Neuronal stem cell (in vitro differentiated cells): ENCODE measurements around the gene VPS33B.

Experiments
- DNase-seq: peaks from one replicate; pipeline ENCODE4 v3.0.0-alpha.2; 2013; ENCODE audit warnings: low spot score
- H2AFZ ChIP-seq: one replicate; pipeline ENCODE4 v1.6.1; 2013; ENCODE audit warnings: mild to moderate bottlenecking, low read length, inconsistent platforms
- H2AK5ac ChIP-seq: 2 replicates; pipeline ENCODE4 v1.6.1; 2013; ENCODE audit warnings: low read depth, mild to moderate bottlenecking, inconsistent platforms, low read length, moderate library complexity, mixed read lengths
- H2BK120ac ChIP-seq: 2 replicates; pipeline ENCODE4 v1.6.1; 2013; ENCODE audit warnings: low read depth, mild to moderate bottlenecking, inconsistent platforms, low read length, moderate library complexity, mixed read lengths
- H2BK12ac ChIP-seq: one replicate; pipeline ENCODE4 v1.6.1; 2013; ENCODE audit warnings: low read length, inconsistent platforms
- H2BK15ac ChIP-seq: 2 replicates; pipeline ENCODE4 v1.6.1; 2013; ENCODE audit warnings: mild to moderate bottlenecking, low read length, inconsistent platforms, mixed read lengths
- H2BK5ac ChIP-seq: one replicate; pipeline ENCODE4 v1.6.1; 2013; ENCODE audit warnings: inconsistent platforms, mild to moderate bottlenecking, low read length, moderate library complexity
- H3K14ac ChIP-seq: one replicate; pipeline ENCODE4 v1.6.1; 2013; ENCODE audit warnings: low read length, inconsistent platforms
- H3K18ac ChIP-seq: 2 replicates; pipeline ENCODE4 v1.6.1; 2013; ENCODE audit warnings: low read length, inconsistent platforms
- H3K23ac ChIP-seq: 2 replicates; pipeline ENCODE4 v1.6.1; 2013; ENCODE audit warnings: low read depth, mild to moderate bottlenecking, mixed read lengths, low read length, inconsistent platforms; ENCODE audit not compliant: poor library complexity
- H3K27ac ChIP-seq: replicated peaks from 3 replicates; pipeline ENCODE4 v1.5.1; 2013; ENCODE audit warnings: low read length, inconsistent platforms
- H3K27me3 ChIP-seq, 3 experiments: 2 replicates each; pipeline ENCODE4 v1.6.1; 2013; ENCODE audit warnings: low read length in 3 of 3, mild to moderate bottlenecking in 2 of 3, inconsistent platforms in 1 of 3, low read depth in 1 of 3, mixed read lengths in 1 of 3, moderate library complexity in 1 of 3; ENCODE audit not compliant: control insufficient read depth in 3 of 3, insufficient read depth in 3 of 3
- H3K36me3 ChIP-seq, 2 donors: replicated peaks in 1 of 2; 2 replicates each; pipeline ENCODE4 v1.6.1; 2013; ENCODE audit warnings: low read length in 2 of 2; ENCODE audit not compliant: control insufficient read depth in 2 of 2, insufficient read depth in 2 of 2
- H3K4ac ChIP-seq: 2 replicates; pipeline ENCODE4 v1.6.1; 2013; ENCODE audit warnings: inconsistent platforms, mild to moderate bottlenecking, low read length, moderate library complexity
- H3K4me1 ChIP-seq, 2 donors: 1 replicate in 1 of 2; 2 replicates in 1 of 2; pipeline ENCODE4 v1.6.1; 2013; ENCODE audit warnings: low read length in 2 of 2, low read depth in 1 of 2; ENCODE audit not compliant: control insufficient read depth in 2 of 2, insufficient read depth in 1 of 2
- H3K4me2 ChIP-seq: one replicate; pipeline ENCODE4 v1.6.1; 2013; ENCODE audit warnings: mild to moderate bottlenecking, low read length, inconsistent platforms; ENCODE audit not compliant: insufficient read depth, poor library complexity, severe bottlenecking
- H3K4me3 ChIP-seq, 2 donors: 2 replicates each; pipeline ENCODE4 v1.5.1; 2013; ENCODE audit warnings: low read length in 2 of 2, mild to moderate bottlenecking in 2 of 2, inconsistent platforms in 1 of 2, moderate library complexity in 1 of 2
- H3K79me1 ChIP-seq: one replicate; pipeline ENCODE4 v1.6.1; 2013; ENCODE audit warnings: low read depth, mild to moderate bottlenecking, inconsistent platforms, low read length, moderate library complexity
- H3K9ac ChIP-seq: one replicate; pipeline ENCODE4 v1.6.1; 2013; ENCODE audit warnings: mild to moderate bottlenecking, low read depth, low read length, inconsistent platforms; ENCODE audit not compliant: poor library complexity
- H3K9me3 ChIP-seq, 2 donors: replicated peaks in 1 of 2; 2 replicates each; pipeline versions ENCODE3 to v1.6.1; 2013; ENCODE audit warnings: low read length in 2 of 2, mild to moderate bottlenecking in 2 of 2, inconsistent platforms in 1 of 2, low read depth in 1 of 2, mixed read lengths in 1 of 2, moderate library complexity in 1 of 2; ENCODE audit not compliant: control insufficient read depth in 2 of 2, insufficient read depth in 1 of 2
- H4K8ac ChIP-seq: one replicate; pipeline ENCODE4 v1.6.1; 2013; ENCODE audit warnings: low read depth, mild to moderate bottlenecking, inconsistent platforms, low read length, moderate library complexity
- H4K91ac ChIP-seq: one replicate; pipeline ENCODE4 v1.6.1; 2013; ENCODE audit warnings: low read length, low read depth, mild to moderate bottlenecking, inconsistent platforms; ENCODE audit not compliant: poor library complexity
- whole genome bisulfite sequencing, 2 donors: extraction: QIAGEN DNeasy Blood & Tissue Kit; methylation state at CpG; one replicate each; pipeline ENCODE4 v1.1.7; 2013; ENCODE audit warnings: missing lambda C conversion rate in 2 of 2, mixed read lengths in 1 of 2; ENCODE audit not compliant: insufficient read length in 2 of 2, insufficient replicate concordance in 1 of 2; ENCODE audit errors: extremely low coverage in 2 of 2; 5-methylcytosine and 5-hydroxymethylcytosine counted together

VPS33B gene

DNA sequence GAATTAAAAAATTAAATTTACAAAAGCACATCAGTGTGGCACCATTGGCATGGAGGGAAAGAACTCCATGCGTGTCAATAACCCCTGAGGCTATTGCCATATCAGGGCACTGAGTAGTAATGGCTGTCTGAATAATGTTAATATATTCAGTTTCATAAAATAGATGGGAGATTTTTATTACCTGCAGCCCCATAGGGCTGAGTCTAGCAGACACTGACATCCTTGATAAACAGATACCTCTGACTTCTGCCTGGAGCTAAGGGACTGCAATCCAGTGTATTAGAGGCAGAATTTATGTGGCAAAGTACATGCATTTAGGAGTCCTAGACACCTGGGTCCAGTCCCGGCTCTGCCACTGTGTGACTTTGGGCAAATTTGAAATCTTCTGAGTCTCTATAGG, 38.8 kb upstream of the VPS33B start:
- Histone ChIP-seq H3K4me3 (no peak overlapping the region), H3K23ac (no peak overlapping the region)
- DNase-seq, result no peak

DNA sequence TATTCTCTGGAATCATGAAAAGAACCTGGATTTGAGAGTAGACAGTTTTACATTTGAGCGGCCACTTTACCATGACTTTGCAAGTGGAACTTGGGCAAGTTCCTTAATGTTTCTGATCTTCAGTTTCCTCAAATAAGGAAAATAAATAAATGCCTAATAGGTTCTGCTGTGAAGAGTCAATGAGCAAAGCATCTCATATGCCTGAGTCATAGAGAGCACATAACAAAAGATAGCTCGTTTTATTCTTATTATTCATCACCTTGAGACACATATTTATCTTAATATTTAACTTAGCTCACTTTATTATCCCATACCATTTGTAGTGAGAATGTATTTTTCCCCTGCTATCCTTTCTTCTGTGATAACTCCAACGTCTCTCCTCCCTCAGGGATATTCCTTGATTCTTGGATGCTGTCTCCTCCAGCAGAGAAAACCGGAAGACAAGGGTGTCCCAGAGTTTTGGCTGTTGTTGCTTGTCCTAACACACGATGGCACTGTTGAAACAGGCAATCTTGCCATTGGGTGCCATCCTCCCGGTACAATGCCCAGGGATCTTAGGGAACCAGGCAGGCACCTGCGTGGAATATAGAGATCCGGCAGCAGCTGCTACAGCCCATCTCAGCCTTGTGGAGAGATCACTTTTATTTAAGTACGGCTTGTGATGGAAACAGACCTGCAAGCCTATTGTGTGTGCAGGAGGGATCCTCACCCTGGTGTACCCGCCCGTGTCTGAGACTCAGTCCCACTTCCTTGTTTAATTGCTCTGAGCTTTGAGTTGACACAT, 33.3 kb upstream of the VPS33B start:
- H2BK5ac ChIP-seq, result no peak overlapping the region
- peak; percentile 67 for DNase-seq

More for the DNA sequence above, 38.8 kb upstream of the VPS33B start:
- Histone ChIP-seq H4K8ac (no peak overlapping the region), H4K91ac (no peak overlapping the region), H3K36me3 (no peaks in the 10 kb centered on the region), H3K4ac (no peak overlapping the region), H2AFZ (no peak overlapping the region), H3K14ac (no peak overlapping the region), H3K9me3 (peaks cover 0 to 5% of the 10 kb centered on the region in 2 donors), H2BK12ac (no peak overlapping the region), H2AK5ac (no peak overlapping the region), H3K4me1 (peaks cover 0 to 3% of the 10 kb centered on the region in 2 donors), H2BK15ac (no peak overlapping the region), H3K79me1 (no peaks in the 10 kb centered on the region), H2BK5ac (no peak overlapping the region), H3K18ac (no peak overlapping the region), H3K4me2 (no peak overlapping the region), H2BK120ac (no peak overlapping the region), H3K9ac (no peak overlapping the region), H3K27me3 (no peaks in the 10 kb centered on the region), H3K27ac (no peak overlapping the region)
- WGBS, 2 donors, result no CpG with 5 or more reads among the region's 2 CpGs

DNA sequence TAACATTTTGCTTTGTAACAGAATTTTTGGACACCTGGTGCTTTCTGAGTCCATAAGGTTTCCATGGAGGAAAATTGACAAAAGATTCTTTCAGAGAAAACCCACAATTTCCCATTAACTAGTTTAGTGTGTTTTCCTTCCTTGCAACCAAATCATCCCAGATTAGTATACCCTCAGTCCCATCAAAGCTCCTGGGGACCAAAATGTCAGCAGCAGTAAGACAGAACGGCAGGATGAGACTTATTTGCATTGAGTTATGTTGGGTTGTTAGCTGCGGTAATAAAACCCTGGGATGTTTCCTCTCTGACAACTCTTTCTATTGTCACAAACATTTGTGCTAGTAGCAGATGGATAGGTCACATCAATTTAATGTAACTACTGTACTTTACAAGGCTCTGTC, 32.4 kb upstream of the VPS33B start:
- Histone ChIP-seq H2BK120ac (no peak overlapping the region), H3K4me1 (no peaks in the 10 kb centered on the region), H3K79me1 (no peaks in the 10 kb centered on the region), H2AFZ (no peak overlapping the region), H2AK5ac (no peak overlapping the region), H3K4me3 (no peak overlapping the region), H2BK5ac (no peak overlapping the region), H2BK12ac (no peak overlapping the region), H3K4me2 (no peak overlapping the region), H3K14ac (no peak overlapping the region), H4K8ac (no peak overlapping the region), H3K36me3 (no peaks in the 10 kb centered on the region), H2BK15ac (no peak overlapping the region), H3K4ac (no peak overlapping the region), H4K91ac (no peak overlapping the region), H3K27me3 (peaks cover 0 to 8% (median 0%) of the 10 kb centered on the region in 3 experiments), H3K9ac (no peak overlapping the region), H3K27ac (no peak overlapping the region), H3K23ac (no peak overlapping the region), H3K9me3 (no peaks in the 10 kb centered on the region), H3K18ac (no peak overlapping the region)
- no CpG with 5 or more reads among the region's 2 CpGs for WGBS, 2 donors
- no peak for DNase-seq

More for the DNA sequence above, 33.3 kb upstream of the VPS33B start:
- H4K8ac ChIP-seq, result no peak overlapping the region
- no peak overlapping the region for H4K91ac ChIP-seq
- H3K36me3 ChIP-seq, result no peaks in the 10 kb centered on the region
- no peak overlapping the region for H3K9ac ChIP-seq
- H2BK12ac ChIP-seq, result no peak overlapping the region
- H3K9me3 ChIP-seq, result no peaks in the 10 kb centered on the region
- H2BK15ac ChIP-seq, result no peak overlapping the region
- H3K4me1 ChIP-seq, result no peaks in the 10 kb centered on the region
- H3K4me2 ChIP-seq, result no peak overlapping the region
- H3K18ac ChIP-seq, result no peak overlapping the region
- no peaks in the 10 kb centered on the region for H3K79me1 ChIP-seq
- H3K27ac ChIP-seq, result no peak overlapping the region
- H2AK5ac ChIP-seq, result no peak overlapping the region
- H3K23ac ChIP-seq, result no peak overlapping the region
- H3K14ac ChIP-seq, result no peak overlapping the region
- no peak overlapping the region for H2AFZ ChIP-seq
- no peak overlapping the region for H2BK120ac ChIP-seq
- no peak overlapping the region for H3K4ac ChIP-seq
- no peak overlapping the region for H3K4me3 ChIP-seq
- WGBS, 2 donors, result no CpG with 5 or more reads among the region's 11 CpGs
- peaks cover 0 to 8% (median 0%) of the 10 kb centered on the region in 3 experiments for H3K27me3 ChIP-seq

DNA sequence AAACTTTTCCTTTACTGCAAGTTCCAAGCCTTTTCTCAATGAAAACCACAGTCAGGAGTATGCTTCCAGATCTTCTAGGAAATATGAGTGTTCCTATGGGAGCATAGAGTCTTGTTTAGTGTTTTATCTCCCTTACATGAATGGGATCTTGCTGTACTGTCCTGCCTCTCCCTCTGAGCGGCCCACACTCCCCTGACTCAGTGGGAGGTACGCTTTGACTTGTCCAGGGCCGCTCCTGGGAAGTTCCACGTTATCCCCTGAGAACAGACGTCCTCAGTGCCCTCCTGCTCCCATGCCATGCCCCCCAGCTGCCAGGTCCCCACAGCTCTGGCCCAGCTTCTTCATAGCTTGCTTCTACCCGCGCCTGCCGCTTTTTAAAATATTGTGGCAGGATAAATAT, 28.9 kb upstream of the VPS33B start:
- H3K9me3 ChIP-seq, result no peaks in the 10 kb centered on the region
- H2AFZ ChIP-seq, result no peak overlapping the region
- H4K91ac ChIP-seq, result no peak overlapping the region
- no peak overlapping the region for H3K4me3 ChIP-seq
- H2AK5ac ChIP-seq, result no peak overlapping the region
- no peak overlapping the region for H3K4me2 ChIP-seq
- no peak overlapping the region for H3K18ac ChIP-seq
- H3K36me3 ChIP-seq, result no peaks in the 10 kb centered on the region
- H3K23ac ChIP-seq, result no peak overlapping the region
- no peak overlapping the region for H3K4ac ChIP-seq
- H3K27ac ChIP-seq, result no peak overlapping the region
- no peak overlapping the region for H3K14ac ChIP-seq
- no peak overlapping the region for H4K8ac ChIP-seq
- H3K9ac ChIP-seq, result no peak overlapping the region
- H2BK12ac ChIP-seq, result no peak overlapping the region
- no peak overlapping the region for H2BK120ac ChIP-seq
- H3K79me1 ChIP-seq, result no peaks in the 10 kb centered on the region
- WGBS, 2 donors, result no CpG with 5 or more reads among the region's 8 CpGs
- no peaks in the 10 kb centered on the region for H3K4me1 ChIP-seq
- no peak overlapping the region for H2BK15ac ChIP-seq
- DNase-seq, result no peak
- peaks cover 0 to 8% (median 2%) of the 10 kb centered on the region in 3 experiments for H3K27me3 ChIP-seq
- no peak overlapping the region for H2BK5ac ChIP-seq
